ENCODE data around the gene ZNF429. TPM values are rescaled to one million over a fixed set of nuclear protein-coding genes. Genes with fewer than 3 reads are reported as not detected.
"Not testable (repeated sequence)": the region's sequence is repeated elsewhere in the genome, so short reads cannot be mapped to it uniquely, and the experiment has no call there.

The ZNF429 gene
- total RNA-seq, 2 donors from 2014 or later = 6.2 to 15.5 TPM

DNA sequence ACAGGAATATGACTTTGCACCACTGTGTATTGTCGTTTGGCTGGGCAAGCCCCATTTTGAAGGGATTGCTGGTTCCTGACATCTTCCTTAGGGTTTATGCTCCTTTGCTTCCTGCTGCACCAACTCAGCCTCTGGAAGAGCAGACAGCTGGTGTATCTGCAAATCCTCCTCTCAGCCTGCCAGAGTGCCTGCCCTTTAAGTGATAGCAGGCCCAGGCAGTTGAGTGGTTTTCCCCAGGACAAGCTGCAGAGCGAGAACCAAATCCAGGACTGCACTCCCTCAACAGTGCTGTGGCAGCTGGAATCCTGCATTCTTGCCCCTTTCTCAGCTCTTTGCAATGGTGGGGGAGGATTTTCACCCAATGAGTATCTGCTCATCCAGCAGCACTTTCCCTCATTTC, 85.5 kb downstream of the ZNF429 start:
- Mint-ChIP-seq H3K27me3 (no peaks in the 10 kb centered on the region), H3K4me1 (no peaks in the 10 kb centered on the region), H3K9me3 (no peaks in the 10 kb centered on the region), H3K4me3 (no peak overlapping the region), H3K36me3 (ENCODE audit: low read depth) (no peaks in the 10 kb centered on the region), H3K27ac (no peak overlapping the region)
- no peak for ATAC-seq (replicated peaks)

DNA sequence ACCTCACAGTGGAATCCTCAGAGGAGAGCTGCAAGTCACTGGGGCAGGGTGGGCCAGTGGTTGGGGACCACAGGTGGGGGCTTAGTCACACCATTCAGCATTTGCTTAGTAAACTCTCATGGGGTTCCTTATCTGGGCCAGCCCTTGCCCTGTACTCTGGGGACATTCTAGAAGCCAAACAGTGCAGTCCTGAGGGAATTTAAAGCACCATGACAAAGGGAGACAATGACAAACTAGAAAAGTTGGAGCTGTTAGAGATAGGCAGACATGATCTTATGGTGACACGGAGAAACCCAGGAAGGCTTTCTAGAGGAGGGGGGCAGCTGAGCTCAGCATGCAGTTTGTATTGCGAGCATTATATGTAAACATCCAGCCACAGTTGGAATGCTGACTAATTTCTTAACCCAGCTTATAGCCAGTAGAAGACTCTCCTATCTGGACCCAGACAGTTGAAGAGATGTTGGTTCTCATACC, 87.6 kb downstream of the ZNF429 start:
- Mint-ChIP-seq H3K9me3 (no peaks in the 10 kb centered on the region), H3K36me3 (ENCODE audit: low read depth) (no peaks in the 10 kb centered on the region)
- ATAC-seq (replicated peaks) = no peak

DNA sequence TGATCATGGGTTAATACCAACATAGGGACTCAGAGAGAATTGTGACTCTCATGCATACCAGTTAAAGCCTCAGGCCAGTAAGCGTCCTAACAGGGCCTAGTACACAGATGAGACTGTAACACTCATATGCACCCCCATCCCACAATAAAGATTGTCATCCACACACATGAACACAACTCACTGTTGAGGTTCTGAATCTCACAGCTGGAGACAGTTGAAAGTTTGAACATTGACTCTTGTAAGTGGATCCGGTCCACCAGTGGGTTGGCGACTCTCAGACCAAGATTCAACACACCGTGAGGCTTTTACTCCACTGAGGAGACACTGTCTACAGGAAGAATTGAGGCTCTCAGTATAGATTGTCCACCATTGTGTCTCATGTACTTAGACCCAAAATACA, 88.1 kb downstream of the ZNF429 start:
- ATAC-seq (replicated peaks) = no peak
- Mint-ChIP-seq H3K36me3 (ENCODE audit: low read depth) (no peaks in the 10 kb centered on the region), H3K27ac (no peak overlapping the region), H3K27me3 (no peaks in the 10 kb centered on the region), H3K4me1 (no peaks in the 10 kb centered on the region), H3K4me3 (no peak overlapping the region), H3K9me3 (no peaks in the 10 kb centered on the region)

More for the DNA sequence above, 87.6 kb downstream of the ZNF429 start:
- no peak overlapping the region for H3K27ac Mint-ChIP-seq
- H3K4me1 Mint-ChIP-seq = no peaks in the 10 kb centered on the region
- H3K4me3 Mint-ChIP-seq = no peak overlapping the region
- H3K27me3 Mint-ChIP-seq = no peaks in the 10 kb centered on the region

DNA sequence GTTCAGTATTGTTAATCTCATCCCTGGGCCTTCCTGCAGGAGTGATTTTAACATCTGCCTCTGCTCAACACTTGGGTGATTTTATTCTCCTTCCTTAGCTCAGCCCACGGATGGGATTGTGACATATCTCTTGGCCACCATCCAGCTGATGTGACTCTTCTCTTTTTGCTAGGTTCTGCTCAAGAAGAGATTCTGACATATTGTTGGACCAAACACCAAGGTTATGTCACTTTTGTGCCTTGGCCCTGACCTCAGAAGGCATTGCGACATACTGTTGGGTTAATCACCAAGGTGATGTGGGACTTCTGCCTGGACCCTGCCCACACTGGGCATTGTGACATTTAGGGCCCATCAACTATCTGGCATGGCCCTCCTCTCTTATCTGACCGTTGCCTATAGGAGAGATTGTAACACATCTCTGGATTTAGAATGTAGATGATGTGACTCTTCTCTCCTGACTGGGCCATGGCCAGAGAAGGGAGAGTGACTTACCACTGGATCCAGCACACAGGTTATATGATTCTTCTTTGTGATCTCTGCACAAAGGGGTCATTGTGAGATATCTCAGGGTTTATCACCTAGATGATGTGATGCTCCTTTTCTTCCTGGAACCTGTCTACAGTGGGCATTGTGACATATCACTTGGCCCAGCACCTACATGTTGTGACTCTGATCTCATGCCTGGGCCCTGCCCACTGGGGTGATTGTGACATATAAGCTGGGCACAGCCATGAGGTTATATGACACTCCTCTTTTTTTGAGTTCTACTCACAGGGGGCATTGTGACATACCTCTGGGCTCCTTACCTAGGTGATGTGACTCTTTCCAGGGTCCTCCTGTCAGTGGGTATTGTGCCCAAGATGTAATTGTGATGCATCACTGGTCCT, 88.8 kb downstream of the ZNF429 start:
- Mint-ChIP-seq H3K27me3 (no peaks in the 10 kb centered on the region), H3K36me3 (ENCODE audit: low read depth) (no peaks in the 10 kb centered on the region), H3K9me3 (no peaks in the 10 kb centered on the region), H3K27ac (no peak overlapping the region), H3K4me1 (no peaks in the 10 kb centered on the region), H3K4me3 (no peak overlapping the region)
- ATAC-seq (replicated peaks) = no peak

DNA sequence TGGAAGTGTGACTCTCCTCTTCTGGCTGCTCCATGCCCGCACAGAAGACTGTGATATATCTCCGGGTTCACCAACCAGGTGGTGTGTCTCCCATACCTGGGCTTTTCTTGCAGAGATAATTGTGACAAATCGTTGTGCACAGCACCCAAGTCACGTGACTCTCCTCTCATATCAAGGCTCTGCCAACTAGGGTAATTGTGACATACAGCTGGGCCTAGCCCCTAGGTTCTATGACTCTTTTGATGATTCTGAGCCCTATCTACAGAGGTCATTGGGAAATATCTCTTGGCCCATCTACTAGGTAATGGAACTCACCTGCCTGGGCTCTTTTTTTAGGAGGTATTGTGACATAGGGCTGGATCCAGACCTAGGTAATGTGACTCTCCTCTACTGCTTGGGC, 89.8 kb downstream of the ZNF429 start:
- Mint-ChIP-seq H3K27ac (no peak overlapping the region), H3K36me3 (ENCODE audit: low read depth) (no peaks in the 10 kb centered on the region), H3K27me3 (no peaks in the 10 kb centered on the region), H3K4me1 (no peaks in the 10 kb centered on the region), H3K4me3 (no peak overlapping the region), H3K9me3 (no peaks in the 10 kb centered on the region)
- no peak for ATAC-seq (replicated peaks)

DNA sequence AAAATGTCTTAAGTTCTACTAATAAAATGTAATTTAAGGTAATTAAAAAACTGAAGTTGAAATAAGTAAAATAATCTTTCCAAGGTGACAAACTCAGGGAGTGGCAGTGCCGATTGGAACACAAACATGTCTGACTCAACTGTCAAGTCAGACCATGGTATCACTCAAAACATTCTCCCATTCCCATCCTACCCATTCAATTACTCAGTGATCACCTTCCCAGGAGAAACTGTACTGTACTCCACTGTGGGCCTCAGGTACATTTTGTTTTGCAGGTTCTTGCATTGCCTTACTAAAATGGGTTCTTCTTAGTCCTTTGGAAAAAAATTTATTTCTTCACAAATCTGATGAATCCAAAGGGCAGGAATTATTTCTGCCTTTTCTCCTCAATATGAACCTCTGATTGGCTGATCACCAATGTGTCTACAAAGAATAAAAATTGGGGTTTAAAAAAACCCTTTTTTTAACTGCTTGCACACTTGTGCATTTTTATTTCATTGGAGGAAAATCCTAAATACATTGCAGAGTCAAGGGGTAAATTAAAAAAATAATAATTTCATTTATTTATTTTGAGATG, 96.8 kb downstream of the ZNF429 start:
- no peaks in the 10 kb centered on the region for H3K9me3 Mint-ChIP-seq
- no peak overlapping the region for H3K27ac Mint-ChIP-seq
- no peaks in the 10 kb centered on the region for H3K36me3 Mint-ChIP-seq (ENCODE audit: low read depth)
- peaks cover 14% of the 10 kb centered on the region for H3K4me1 Mint-ChIP-seq
- H3K4me3 Mint-ChIP-seq = no peak overlapping the region
- no peaks in the 10 kb centered on the region for H3K27me3 Mint-ChIP-seq
- ATAC-seq (replicated peaks) = no peak

DNA sequence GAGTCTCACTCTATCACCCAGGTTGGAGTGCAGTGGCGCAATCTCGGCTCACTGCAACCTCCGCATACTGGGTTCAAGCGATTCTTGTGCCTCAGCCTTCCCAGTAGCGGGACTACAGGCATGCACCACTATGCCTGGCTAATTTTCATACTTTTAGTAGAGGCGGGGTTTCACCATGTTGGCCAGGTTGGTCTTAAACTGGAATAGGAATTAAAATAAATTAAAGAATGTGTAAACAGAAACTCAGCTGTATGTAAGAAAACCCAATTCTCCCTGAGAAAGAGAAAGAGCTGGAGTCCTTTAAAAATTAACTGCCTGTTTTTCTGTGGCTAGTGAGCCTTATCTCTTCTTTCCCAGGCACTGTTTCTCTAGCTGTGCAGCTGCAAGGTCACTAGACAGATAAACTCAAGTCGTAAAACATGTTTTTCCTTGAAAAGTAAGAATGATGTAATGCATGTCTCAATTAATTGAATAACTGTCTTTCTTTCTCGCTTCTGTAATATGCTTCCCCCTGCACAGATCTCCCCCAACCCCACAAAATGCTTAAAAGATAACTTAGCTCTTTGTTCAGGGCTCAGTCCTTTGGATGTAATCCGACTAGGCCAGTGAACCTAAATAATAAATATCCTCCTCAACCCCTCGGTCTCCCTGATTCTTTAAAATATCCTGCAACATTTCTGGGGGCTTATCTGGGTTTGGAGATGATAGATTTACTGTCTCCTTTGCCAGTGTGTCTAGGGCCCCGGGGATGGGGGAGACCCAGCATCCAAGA, 97.4 kb downstream of the ZNF429 start:
- Mint-ChIP-seq H3K4me3 (peak overlapping the region; percentile 81), H3K4me1 (peaks cover 14% of the 10 kb centered on the region)
- not testable (repeated sequence) for H3K36me3 Mint-ChIP-seq (ENCODE audit: low read depth); ATAC-seq (replicated peaks); H3K27ac Mint-ChIP-seq; H3K27me3 Mint-ChIP-seq; H3K9me3 Mint-ChIP-seq

DNA sequence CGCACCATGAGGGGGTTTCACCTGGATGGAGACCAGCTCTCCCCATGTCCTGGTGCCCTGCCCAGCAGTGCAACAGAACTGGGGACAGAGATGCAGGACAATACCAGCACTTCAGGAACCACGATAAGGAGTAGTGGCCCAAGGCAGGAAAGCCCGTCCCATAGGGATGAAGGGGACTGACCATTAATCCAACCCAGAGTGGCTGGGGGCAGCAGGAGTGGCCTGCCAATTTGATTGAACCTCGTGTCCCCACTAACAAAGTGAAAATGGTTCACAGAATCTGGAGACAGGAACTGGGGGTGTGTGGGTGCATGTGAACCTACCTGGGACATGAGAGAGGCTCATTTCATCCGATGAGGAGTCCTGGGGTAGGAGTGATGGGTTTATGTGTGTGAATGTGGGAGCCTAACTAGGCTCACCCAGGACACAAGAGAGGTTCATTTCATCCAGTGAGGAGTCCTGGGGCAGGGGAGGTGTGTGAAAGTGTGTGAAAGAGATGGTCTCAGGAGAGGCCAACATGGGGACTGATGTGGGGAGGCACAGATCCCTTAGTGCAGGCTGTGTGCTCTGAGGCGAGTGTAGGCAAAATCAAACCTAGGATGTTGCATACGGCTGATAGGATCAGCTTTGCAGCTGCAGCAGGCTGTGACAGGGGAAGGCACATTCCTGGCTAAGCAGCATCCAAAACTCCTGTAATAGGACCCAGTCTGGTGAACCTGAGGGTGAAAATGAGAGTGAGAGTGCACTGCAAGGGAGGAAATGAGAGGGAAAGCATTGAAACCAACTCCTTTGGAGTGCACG, 98.2 kb downstream of the ZNF429 start:
- peak overlapping the region; percentile 83 for H3K27ac Mint-ChIP-seq

GRCh38 chr19:21604351-21604926, 99.0 kb downstream of the ZNF429 start:
- Mint-ChIP-seq H3K27ac (peak overlapping the region; percentile 83), H3K27me3 (no peaks in the 10 kb centered on the region), H3K9me3 (no peaks in the 10 kb centered on the region), H3K36me3 (ENCODE audit: low read depth) (no peaks in the 10 kb centered on the region), H3K4me1 (peaks cover 14% of the 10 kb centered on the region), H3K4me3 (peak overlapping the region; percentile 81)
- ATAC-seq (replicated peaks) = peak; percentile 42

More for the DNA sequence above, 98.2 kb downstream of the ZNF429 start:
- H3K27me3 Mint-ChIP-seq = no peaks in the 10 kb centered on the region
- no peaks in the 10 kb centered on the region for H3K36me3 Mint-ChIP-seq (ENCODE audit: low read depth)
- H3K9me3 Mint-ChIP-seq = no peaks in the 10 kb centered on the region
- peaks cover 14% of the 10 kb centered on the region for H3K4me1 Mint-ChIP-seq
- peak; percentile 31 for ATAC-seq (replicated peaks)
- peak overlapping the region; percentile 81 for H3K4me3 Mint-ChIP-seq

Other genes starting within 250 kb of the ZNF429 start
- 10 to 100 TPM in 1 of 2 donors, 1 to 10 TPM in 1; 8.9 to 11.8 TPM for gene ZNF708, start 176.2 kb upstream of the ZNF429 start, total RNA-seq
- gene ZNF738, start 146.6 kb upstream of the ZNF429 start, total RNA-seq = 10 to 100 TPM in 1 of 2 donors, 1 to 10 TPM in 1; 8.0 to 10.9 TPM
- 10 to 100 TPM; 10.4 to 17.0 TPM for gene ZNF493, start 108.5 kb upstream of the ZNF429 start, total RNA-seq